Measurements from ENCODE around the gene UFD1. TPM values are rescaled to one million over a fixed set of nuclear protein-coding genes. Genes with fewer than 3 reads are reported as not detected.

Gene UFD1
- total and polyA plus RNA-seq, 2 of the 13 experiments (the other 11 are each of a cell fraction or from before 2014, with no cell fraction given): 47.9 to 51.1 TPM

GRCh38 chr22:19461506-19461905, 17.5 kb downstream of the UFD1 start (continued):
- TF ChIP-seq ELK4 (CRISPR knock-in tag; IDR thresholded peaks at IDR 0.05; ENCODE audit: borderline replicate concordance) (no peak), CTCF (CRISPR knock-in tag; IDR thresholded peaks at IDR 0.05) (no peak), HOXA9 (CRISPR knock-in tag; IDR thresholded peaks at IDR 0.05; ENCODE audit: borderline replicate concordance) (no peak)

- ChIA-PET CTCF (ENCODE audit: low intra/inter-chr PET ratio, low total read pairs) (no interaction called here), POLR2A (no interaction called here)
- Histone ChIP-seq H3K4me2 (ENCODE audit: low read depth, low read length) (no peak overlapping the region), H3K9me3 (ENCODE audit: low read length) (no peaks in the 10 kb centered on the region), H3K36me3 (replicated peaks in 1 of 2; ENCODE audit: control insufficient read depth in 1 of 2, insufficient read depth in 2 of 2, low read length in 2 of 2) (peaks cover 21 to 47% of the 10 kb centered on the region in 2 experiments; a peak in 4 of 5 replicates), H3K4me3 (replicated peaks in 1 of 3; ENCODE audit: insufficient read depth in 1 of 3, low read depth in 2 of 3, low read length in 3 of 3) (no peak overlapping the region), H3K9ac (ENCODE audit: insufficient read depth, low read depth, low read length) (no peak overlapping the region), H3K27me3 (ENCODE audit: control insufficient read depth in 1 of 2, insufficient read depth in 2 of 2, low read length in 2 of 2) (no peaks in the 10 kb centered on the region), H3K27ac (ENCODE audit: extremely low read length, insufficient read depth, low read length) (no peak overlapping the region), H4K20me1 (ENCODE audit: insufficient read depth, low read length) (no peaks in the 10 kb centered on the region), H3K4me1 (ENCODE audit: insufficient read depth, low read length) (no peaks in the 10 kb centered on the region), H2AFZ (ENCODE audit: low read length) (no peak overlapping the region), H3K79me2 (ENCODE audit: insufficient read depth, low read length) (no peaks in the 10 kb centered on the region)
- no TSS peak for BruUV-seq (replicated peaks)
- DNase-seq (ENCODE audit: low spot score) (no peak), ATAC-seq (no peak), FAIRE-seq (no peak)
- in situ Hi-C loops (cut with HindIII; ENCODE audit: extremely low pct_ligation_motif_present, low pct_unique_long_range_greater_than_20kb): no loop called here
- intact Hi-C loops (cut with micrococcal nuclease; ENCODE audit: unreplicated experiment): no loop called here
- WGBS (ENCODE audit: low lambda C conversion rate): 92% methylated on average over 2 of the region's 2 CpGs
- TF ChIP-seq CREBL2 (CRISPR knock-in tag; IDR thresholded peaks at IDR 0.05; ENCODE audit: borderline replicate concordance) (no peak), NFKBIZ (CRISPR knock-in tag; IDR thresholded peaks at IDR 0.05) (no peak), ZNF207 (IDR thresholded peaks at IDR 0.05; ENCODE audit: borderline replicate concordance) (no peak), ZBTB3 (CRISPR knock-in tag; IDR thresholded peaks at IDR 0.05; ENCODE audit: borderline replicate concordance, low read depth) (no peak), SNAPC2 (CRISPR knock-in tag; IDR thresholded peaks at IDR 0.05) (no peak), ZNF281 (CRISPR knock-in tag; IDR thresholded peaks at IDR 0.05; ENCODE audit: borderline replicate concordance) (no peak), SAFB2 (CRISPR knock-in tag; IDR thresholded peaks at IDR 0.05; ENCODE audit: borderline replicate concordance, low read depth) (no peak), CCAR2 (optimal IDR thresholded peaks at IDR 0.05; ENCODE audit: low read depth, low read length) (no peak), HNRNPH1 (optimal IDR thresholded peaks at IDR 0.05; ENCODE audit: low read depth, low read length) (no peak), HIVEP1 (CRISPR knock-in tag; IDR thresholded peaks at IDR 0.05) (no peak), FOXO4 (CRISPR knock-in tag; conservative IDR thresholded peaks at IDR 0.05) (no peak), ZNF841 (CRISPR knock-in tag; IDR thresholded peaks at IDR 0.05; ENCODE audit: borderline replicate concordance) (no peak)
Measured at GRCh38 chr22:19460036-19460435, 19.0 kb downstream of the UFD1 start.

All from HepG2 (cell line).